Smooth muscle cell (in vitro differentiated cells): ENCODE measurements around the gene PRKCSH. TPM values are rescaled to one million over a fixed set of nuclear protein-coding genes. Genes with fewer than 3 reads are reported as not detected.

Experiments
- DNase-seq: peaks from one replicate; lab custom pipeline; 2025; ENCODE audit not compliant: unreplicated experiment; lab: John Stamatoyannopoulos, UW
- H2AFZ ChIP-seq: fragments of 200-600 bp; sonication (generic); 2 replicates; pipeline ENCODE4 v1.6.0; 2016; ENCODE audit warnings: antibody characterized with exemption, low read depth, mild to moderate bottlenecking
- H3F3A ChIP-seq: fragments of 200-600 bp; sonication (generic); 2 replicates; pipeline ENCODE4 v1.6.0; 2017; ENCODE audit warnings: antibody characterized with exemption, low read depth
- H3K27ac ChIP-seq: fragments of 200-600 bp; sonication (generic); 2 replicates; pipeline ENCODE4 v1.5.1; 2016; ENCODE audit warnings: low read depth, mild to moderate bottlenecking
- H3K27me3 ChIP-seq: fragments of 200-600 bp; sonication (generic); 2 replicates; pipeline ENCODE4 v1.6.1; 2016; ENCODE audit warnings: low read depth, mild to moderate bottlenecking
- H3K36me3 ChIP-seq: fragments of 200-600 bp; sonication (generic); 2 replicates; pipeline ENCODE4 v1.5.1; 2016; ENCODE audit warnings: low read depth
- H3K4me1 ChIP-seq: fragments of 200-600 bp; sonication (generic); 2 replicates; pipeline ENCODE4 v1.5.1; 2016; ENCODE audit warnings: low read depth
- H3K4me2 ChIP-seq: fragments of 200-600 bp; sonication (generic); 2 replicates; pipeline ENCODE4 v1.6.0; 2016; ENCODE audit warnings: mild to moderate bottlenecking
- H3K4me3 ChIP-seq: fragments of 200-600 bp; sonication (generic); 2 replicates; pipeline ENCODE4 v1.5.1; 2016; ENCODE audit warnings: mild to moderate bottlenecking
- H3K79me2 ChIP-seq: fragments of 200-600 bp; sonication (generic); 2 replicates; pipeline ENCODE4 v1.6.0; 2016; ENCODE audit warnings: low read depth, mild to moderate bottlenecking
- H3K9ac ChIP-seq: fragments of 200-600 bp; sonication (generic); 2 replicates; pipeline ENCODE4 v1.6.0; 2016; ENCODE audit warnings: low read depth
- H3K9me3 ChIP-seq: fragments of 200-600 bp; sonication (generic); replicated peaks from 2 replicates; pipeline ENCODE4 v1.5.1; 2016; ENCODE audit warnings: low read depth
- H4K20me1 ChIP-seq: fragments of 200-600 bp; sonication (generic); 2 replicates; pipeline ENCODE4 v1.6.0; 2016; ENCODE audit warnings: low read depth
- WGBS: methylation state at CpG from one replicate; pipeline ENCODE4 v1.1.7; 2016; ENCODE audit warnings: low lambda C conversion rate; 5-methylcytosine and 5-hydroxymethylcytosine counted together
- polyA plus RNA-seq: library from polyadenylated mRNA; unstranded; fragments of >200 nt; fragmentation: Nextera tagmentation; extraction: Ambion mirVana; gene quantifications from 2 replicates; pipeline ENCODE4 v1.2.1, GENCODE V29; 2016
- total RNA-seq: library from RNA; depleted of rRNA; stranded (reverse); fragments of >200 nt; gene quantifications from 2 replicates; pipeline ENCODE4 v1.2.3, GENCODE V29; 2014
- TF ChIP-seq, protein P1 (sequence below): fragments of 200-600 bp; sonication (generic); IDR thresholded peaks from 2 replicates; pipeline ENCODE4 v1.5.1; 2017; ENCODE audit warnings: borderline replicate concordance, mild to moderate bottlenecking, antibody characterized with exemption; ENCODE audit not compliant: insufficient read depth, poor library complexity, severe bottlenecking

Gene PRKCSH
- total and polyA plus RNA-seq, 2 experiments from 2014 or later, result 47.4 to 165 TPM

DNA sequence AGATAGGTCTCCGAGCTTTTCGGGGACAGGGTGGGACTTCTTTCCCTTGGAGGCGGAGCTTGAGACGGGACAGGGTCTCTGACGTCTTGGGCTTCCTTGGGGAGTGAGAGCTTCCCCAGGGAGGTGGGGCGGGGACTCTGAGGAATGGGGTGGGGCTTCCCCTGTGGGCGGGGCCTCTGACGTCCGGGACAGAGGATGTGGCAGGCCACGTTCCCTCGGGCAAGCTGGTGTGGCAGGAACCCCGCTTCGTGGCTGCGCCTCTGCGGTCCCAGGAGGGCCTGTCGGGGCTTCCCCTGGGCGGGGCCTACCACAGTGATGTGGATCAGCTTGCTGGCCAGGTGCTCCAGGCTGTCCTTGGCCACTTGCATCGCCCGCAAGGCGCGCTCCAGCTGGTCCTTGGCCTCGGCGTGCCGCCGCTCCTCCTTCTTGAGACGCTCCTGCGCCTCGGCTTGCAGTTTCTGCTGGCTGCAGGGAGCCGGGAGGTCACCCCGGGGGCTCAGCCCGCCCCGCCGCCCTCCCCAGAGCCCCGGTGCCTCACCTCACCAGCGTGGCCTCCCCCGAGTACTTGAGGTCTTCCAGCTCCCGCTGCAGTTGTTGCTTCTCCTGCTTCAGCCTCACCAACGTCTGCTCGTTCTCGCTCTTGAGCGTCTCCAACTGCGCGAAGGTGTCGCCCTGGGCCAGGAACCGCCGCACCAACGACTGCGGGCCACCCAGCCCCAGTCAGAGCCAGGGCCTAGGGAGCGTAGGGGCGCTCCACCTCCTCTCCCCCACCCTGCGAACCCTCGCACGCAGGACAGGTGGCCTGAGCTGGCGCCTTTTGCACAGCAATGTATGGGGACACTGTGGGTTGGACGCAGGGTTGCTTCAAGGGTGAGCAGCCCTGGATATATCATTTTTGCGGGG, 13.0 kb upstream of the PRKCSH start:
- peak; percentile 40 for DNase-seq
- Histone ChIP-seq H3F3A (no peaks in the 10 kb centered on the region), H3K4me2 (peak overlapping the region; percentile 61), H4K20me1 (no peaks in the 10 kb centered on the region), H3K27me3 (peaks cover 9% of the 10 kb centered on the region), H3K9ac (no peak overlapping the region), H3K27ac (no peak overlapping the region), H2AFZ (peak overlapping the region; percentile 52), H3K9me3 (no peaks in the 10 kb centered on the region), H3K4me3 (peak overlapping the region; percentile 17), H3K36me3 (no peaks in the 10 kb centered on the region), H3K79me2 (no peaks in the 10 kb centered on the region), H3K4me1 (peaks cover 13% of the 10 kb centered on the region)
- 22% methylated on average over 39 of the region's 56 CpGs for WGBS
- TF ChIP-seq, protein P1, sequence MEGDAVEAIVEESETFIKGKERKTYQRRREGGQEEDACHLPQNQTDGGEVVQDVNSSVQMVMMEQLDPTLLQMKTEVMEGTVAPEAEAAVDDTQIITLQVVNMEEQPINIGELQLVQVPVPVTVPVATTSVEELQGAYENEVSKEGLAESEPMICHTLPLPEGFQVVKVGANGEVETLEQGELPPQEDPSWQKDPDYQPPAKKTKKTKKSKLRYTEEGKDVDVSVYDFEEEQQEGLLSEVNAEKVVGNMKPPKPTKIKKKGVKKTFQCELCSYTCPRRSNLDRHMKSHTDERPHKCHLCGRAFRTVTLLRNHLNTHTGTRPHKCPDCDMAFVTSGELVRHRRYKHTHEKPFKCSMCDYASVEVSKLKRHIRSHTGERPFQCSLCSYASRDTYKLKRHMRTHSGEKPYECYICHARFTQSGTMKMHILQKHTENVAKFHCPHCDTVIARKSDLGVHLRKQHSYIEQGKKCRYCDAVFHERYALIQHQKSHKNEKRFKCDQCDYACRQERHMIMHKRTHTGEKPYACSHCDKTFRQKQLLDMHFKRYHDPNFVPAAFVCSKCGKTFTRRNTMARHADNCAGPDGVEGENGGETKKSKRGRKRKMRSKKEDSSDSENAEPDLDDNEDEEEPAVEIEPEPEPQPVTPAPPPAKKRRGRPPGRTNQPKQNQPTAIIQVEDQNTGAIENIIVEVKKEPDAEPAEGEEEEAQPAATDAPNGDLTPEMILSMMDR, result no peak

GRCh38 chr19:11423164-11423790, 12.2 kb upstream of the PRKCSH start:
- H3F3A ChIP-seq, result no peaks in the 10 kb centered on the region
- H2AFZ ChIP-seq, result no peak overlapping the region
- H3K4me3 ChIP-seq, result no peak overlapping the region
- TF ChIP-seq, protein P1, result no peak
- H3K4me1 ChIP-seq, result peaks cover 13% of the 10 kb centered on the region
- H3K9ac ChIP-seq, result no peak overlapping the region
- no peak overlapping the region for H3K27ac ChIP-seq
- peaks cover 7% of the 10 kb centered on the region for H3K27me3 ChIP-seq
- H3K36me3 ChIP-seq, result no peaks in the 10 kb centered on the region
- no peaks in the 10 kb centered on the region for H3K79me2 ChIP-seq
- H3K4me2 ChIP-seq, result no peak overlapping the region
- H3K9me3 ChIP-seq, result no peaks in the 10 kb centered on the region
- 88% methylated on average over 27 of the region's 27 CpGs for WGBS
- no peaks in the 10 kb centered on the region for H4K20me1 ChIP-seq
- no peak for DNase-seq

GRCh38 chr19:11423791-11424181, 11.6 kb upstream of the PRKCSH start:
- no peaks in the 10 kb centered on the region for H3F3A ChIP-seq
- 77% methylated on average over 22 of the region's 22 CpGs for WGBS
- no peak overlapping the region for H3K4me2 ChIP-seq
- H2AFZ ChIP-seq, result no peak overlapping the region
- no peak overlapping the region for H3K9ac ChIP-seq
- TF ChIP-seq, protein P1, result no peak
- no peak overlapping the region for H3K4me3 ChIP-seq
- H3K79me2 ChIP-seq, result no peaks in the 10 kb centered on the region
- H3K9me3 ChIP-seq, result no peaks in the 10 kb centered on the region
- no peaks in the 10 kb centered on the region for H4K20me1 ChIP-seq
- no peaks in the 10 kb centered on the region for H3K36me3 ChIP-seq
- no peak overlapping the region for H3K27ac ChIP-seq
- DNase-seq, result no peak
- peaks cover 2% of the 10 kb centered on the region for H3K27me3 ChIP-seq
- H3K4me1 ChIP-seq, result peaks cover 12% of the 10 kb centered on the region
